Suppressor macrophage treated with lipopolysaccharide for 4 hours (primary cell): ENCODE data around the gene HMGA1.
"Not testable (repeated sequence)": the region's sequence is repeated elsewhere in the genome, so short reads cannot be mapped to it uniquely, and the experiment has no call there.

Source experiments
- DNase-seq: peaks from one replicate; pipeline ENCODE4 v3.0.0-alpha.2; 2020

The HMGA1 gene

GRCh38 chr6:34269132-34269531, 32.5 kb downstream of the HMGA1 start:
- DNase-seq: not testable (repeated sequence)

- not testable (repeated sequence) for DNase-seq
These were observed 33.1 kb downstream of the HMGA1 start for GRCh38 chr6:34269658-34270341.

DNA sequence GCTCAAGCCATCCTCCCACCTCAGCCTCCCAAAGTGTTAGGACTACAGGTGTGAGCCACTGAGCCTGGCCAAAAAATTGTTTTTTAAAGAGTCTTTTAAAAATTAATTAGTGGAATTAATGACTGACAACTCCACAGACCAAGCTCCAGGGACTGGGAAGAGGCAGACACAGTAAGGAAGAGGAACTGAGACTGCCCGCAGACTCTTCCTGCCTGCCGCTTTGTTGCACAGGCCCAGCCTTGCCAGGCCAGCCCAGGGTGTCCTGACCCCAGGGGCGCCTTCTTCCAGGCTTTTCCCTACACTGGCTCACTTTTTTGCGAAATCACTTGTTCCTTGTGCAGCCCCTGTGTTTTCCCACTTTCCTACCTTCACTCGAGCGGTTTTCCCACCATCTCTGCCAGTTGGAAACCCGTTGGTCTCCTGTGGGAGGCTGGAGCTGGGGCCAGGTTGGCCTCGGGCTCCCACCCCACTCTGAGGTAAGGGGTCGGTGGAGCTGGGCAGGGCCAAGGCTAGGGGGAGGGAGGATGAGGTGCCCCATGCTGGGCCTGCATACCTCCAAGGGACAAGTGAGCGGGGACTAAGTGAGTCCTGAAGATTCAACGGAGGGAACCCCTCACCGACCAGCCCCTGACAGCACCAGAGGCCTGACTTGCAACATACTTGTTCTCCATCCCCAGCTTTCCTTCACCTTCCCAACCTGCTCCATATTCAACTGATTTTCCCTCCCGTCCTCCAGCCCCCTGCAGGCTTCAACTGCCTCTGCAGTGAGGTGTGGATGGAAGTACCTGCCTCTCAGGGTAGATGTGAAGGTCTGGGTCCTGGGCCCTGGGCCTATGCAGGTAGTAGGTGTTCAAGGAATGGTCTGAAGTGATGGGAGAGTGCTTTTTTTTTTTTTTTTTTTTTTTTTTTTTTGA, 35.6 kb downstream of the HMGA1 start:
- peak; percentile 70 for DNase-seq

DNA sequence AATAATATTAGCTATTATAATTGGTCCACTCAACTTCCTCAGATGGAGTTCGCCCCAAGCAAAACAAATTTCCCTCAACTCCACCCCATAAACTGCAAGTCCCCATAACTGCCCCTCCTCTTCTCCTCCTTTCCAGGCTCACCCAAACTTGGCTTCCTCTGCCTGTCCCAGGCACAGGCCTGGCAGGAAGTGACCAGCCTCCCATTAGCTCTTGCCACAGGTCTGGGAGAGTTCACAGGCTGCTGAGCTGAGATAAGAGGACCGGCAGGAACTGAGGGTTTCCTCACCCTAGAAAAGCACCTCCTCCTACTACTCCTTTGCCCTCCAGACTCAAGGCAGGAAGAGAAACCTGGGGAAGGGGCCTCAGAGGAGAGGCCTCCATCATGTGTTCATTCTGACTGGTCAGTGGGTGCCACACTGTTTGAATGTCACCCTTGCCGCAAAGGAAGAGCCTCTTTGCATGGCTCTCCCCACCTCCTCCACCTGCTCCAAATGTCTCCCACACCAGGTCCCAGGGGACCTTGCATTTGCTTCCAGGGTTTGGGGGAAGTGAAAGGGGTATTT, 36.7 kb downstream of the HMGA1 start:
- peak; percentile 64 for DNase-seq

DNA sequence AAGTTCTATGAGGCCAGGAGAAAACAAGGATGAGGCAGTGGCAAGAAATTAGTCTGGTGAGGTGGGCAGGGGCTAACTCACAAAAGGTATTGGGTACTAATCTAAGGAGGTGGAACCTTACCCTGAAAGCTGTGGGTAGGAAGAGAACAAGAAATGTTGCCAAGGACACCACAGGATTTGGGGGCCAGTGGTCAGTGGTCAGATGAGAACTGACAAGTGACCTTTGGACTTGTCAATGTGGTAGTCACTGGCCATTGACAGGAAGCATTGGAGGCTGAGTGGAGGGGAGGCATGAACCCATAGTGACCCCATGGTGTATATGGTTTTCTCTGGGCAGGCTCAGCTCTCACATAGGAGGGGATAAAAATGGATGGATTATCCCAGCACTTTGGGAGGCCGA, 37.5 kb downstream of the HMGA1 start:
- no peak for DNase-seq

GRCh38 chr6:34275128-34275804, 38.6 kb downstream of the HMGA1 start:
- DNase-seq: no peak

- DNase-seq: no peak
These were observed 39.5 kb downstream of the HMGA1 start for GRCh38 chr6:34276191-34276590.

DNA sequence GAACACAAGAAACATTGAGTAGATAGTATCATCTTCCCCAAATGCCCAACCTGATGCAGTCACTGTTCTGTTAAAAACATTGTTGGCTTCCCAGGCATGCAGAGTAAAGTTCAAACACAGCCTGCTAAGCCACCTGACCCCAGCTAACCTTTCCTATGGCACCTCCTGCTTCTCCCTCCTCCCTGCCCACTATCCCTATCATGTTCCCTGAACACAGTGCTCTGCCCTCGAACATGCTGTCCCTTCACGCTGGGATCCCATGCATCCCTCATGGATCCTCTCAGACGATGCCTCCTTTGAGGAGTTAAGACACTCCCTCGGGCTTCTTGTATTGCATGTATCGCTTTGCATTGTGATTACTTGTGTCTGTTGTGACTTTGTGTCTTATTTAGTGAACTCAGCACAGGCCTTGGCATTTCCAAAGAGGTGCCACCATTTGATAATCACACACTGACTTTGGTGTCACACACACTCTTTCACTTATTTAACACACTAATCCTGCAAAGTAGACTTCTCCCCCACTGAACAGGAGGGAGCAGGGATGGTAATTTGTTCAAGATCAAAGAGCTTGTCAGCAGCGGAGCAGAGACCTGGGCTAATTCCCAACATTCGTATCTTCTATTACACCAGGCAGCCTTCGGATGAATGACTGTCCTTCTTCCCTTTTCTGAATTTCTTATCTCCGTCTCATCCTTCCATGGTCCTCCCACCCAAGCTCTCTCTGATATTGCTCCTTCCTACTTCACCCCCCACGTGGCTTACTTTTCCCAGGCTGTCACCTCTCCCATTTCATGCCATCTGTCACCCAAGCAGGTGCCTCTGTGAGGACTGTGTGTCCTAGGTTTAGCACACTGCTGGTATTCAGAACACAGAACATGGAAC, 40.4 kb downstream of the HMGA1 start:
- DNase-seq: no peak

DNA sequence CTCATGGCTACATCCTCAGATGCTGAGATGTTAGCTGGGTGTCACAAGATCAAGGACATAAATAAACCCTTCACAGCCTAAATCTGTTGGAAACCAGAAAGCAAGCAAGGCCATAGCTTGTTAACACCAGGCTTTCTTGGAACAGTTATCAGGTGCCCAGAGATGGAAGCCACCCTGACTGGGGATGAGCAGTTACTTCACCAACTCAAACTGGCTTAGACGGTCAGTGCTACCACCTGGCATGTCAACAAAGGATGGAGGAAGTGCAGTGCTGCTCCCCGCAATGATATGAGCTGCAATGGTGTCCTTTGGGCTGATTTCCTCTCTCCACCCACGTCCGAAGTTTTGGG, 41.1 kb downstream of the HMGA1 start:
- no peak for DNase-seq

- DNase-seq: no peak
These were observed 42.2 kb downstream of the HMGA1 start for GRCh38 chr6:34278833-34279232.

GRCh38 chr6:34280216-34280615, 43.5 kb downstream of the HMGA1 start:
- no peak for DNase-seq

GRCh38 chr6:34281702-34282334, 45.1 kb downstream of the HMGA1 start:
- no peak for DNase-seq

GRCh38 chr6:34284563-34285447, 48.1 kb downstream of the HMGA1 start:
- DNase-seq: peak; percentile 82

GRCh38 chr6:34285448-34286164, 48.9 kb downstream of the HMGA1 start:
- peak; percentile 48 for DNase-seq

- peak; percentile 52 for DNase-seq
These were observed 51.9 kb downstream of the HMGA1 start for GRCh38 chr6:34288581-34288980.

GRCh38 chr6:34289137-34289536, 52.5 kb downstream of the HMGA1 start:
- DNase-seq: no peak

DNA sequence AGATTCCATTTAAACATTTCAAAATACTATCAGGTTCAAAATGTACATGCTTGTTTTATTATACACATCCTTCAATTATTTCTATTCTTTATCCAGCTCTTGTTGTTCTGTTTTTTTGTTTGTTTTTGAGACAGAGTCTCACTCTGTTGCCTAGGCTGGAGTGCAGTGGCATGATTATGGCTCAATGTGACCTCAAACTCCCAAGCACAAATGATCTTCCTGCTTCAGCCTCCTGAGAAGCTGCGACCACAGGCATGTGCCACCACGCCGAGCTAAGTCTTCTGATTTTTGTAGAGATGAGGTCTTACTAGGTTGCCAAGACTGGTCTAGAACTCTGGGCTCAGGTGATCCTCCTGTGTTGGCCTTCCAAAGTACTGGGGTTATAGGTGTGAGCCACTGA, 56.3 kb downstream of the HMGA1 start:
- no peak for DNase-seq

DNA sequence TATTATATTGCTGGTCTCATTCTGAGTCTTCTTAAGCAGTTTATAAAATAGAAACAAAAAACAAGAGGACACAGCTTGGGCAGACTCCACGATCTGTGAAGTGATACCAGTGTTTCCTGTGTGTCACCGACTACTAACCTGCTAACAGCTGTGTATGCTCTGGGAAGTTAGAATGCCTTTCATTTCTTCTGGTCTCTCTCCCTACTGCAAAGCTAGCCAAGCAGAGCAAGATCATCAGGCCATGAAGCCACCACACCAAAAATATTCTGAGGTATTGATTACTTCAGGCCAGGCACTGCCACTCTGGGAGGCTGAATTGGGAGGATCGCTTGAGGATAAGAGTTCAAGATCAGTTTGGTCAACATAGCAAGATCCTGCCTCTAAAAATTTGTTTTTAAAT, 59.0 kb downstream of the HMGA1 start:
- no peak for DNase-seq
